Panc1 (cell line): ENCODE measurements around the gene LZTS3. TPM values are rescaled to one million over a fixed set of nuclear protein-coding genes. Genes with fewer than 3 reads are reported as not detected.

ENCODE experiments used
- ATAC-seq: fragments of 200-7000 bp; cut with Tn5 transposase; 2 replicates; pipeline ENCODE4 v1.9.1; 2020; ENCODE audit warnings: mild to moderate bottlenecking, moderate library complexity
- BruUV-seq: library from RNA; stranded (reverse); fragments of 400-500 nt; replicated peaks from 2 replicates; lab custom pipeline; 2021; lab: Mats Ljungman, UMichigan
- CTCF ChIA-PET: fragments of 300-600 bp; sonication (Branson Sonifier 250); formaldehyde crosslinking; loops from one replicate; lab custom pipeline; 2022; ENCODE audit warnings: antibody characterized with exemption; lab: Charles Lee
- POLR2A ChIA-PET: fragments of 300-600 bp; sonication (Branson Sonifier 250); formaldehyde crosslinking; loops from one replicate; lab custom pipeline; 2022; ENCODE audit warnings: antibody characterized with exemption; lab: Charles Lee
- DNase-seq: peaks from one replicate; pipeline ENCODE4 v3.0.0-alpha.2; 2010; ENCODE audit warnings: low read depth, low spot score
- H3K27ac ChIP-seq: 2 replicates; pipeline ENCODE4 v1.5.1; 2011; ENCODE audit warnings: mild to moderate bottlenecking, low read length, inconsistent platforms
- H3K27me3 ChIP-seq: fragments of 200-500 bp; sonication (Bioruptor generic); 2 replicates; pipeline ENCODE4 v1.6.0; 2014; ENCODE audit warnings: low read length, inconsistent platforms; ENCODE audit not compliant: control insufficient read depth, insufficient read depth
- H3K36me3 ChIP-seq: fragments of 200-500 bp; sonication (Bioruptor generic); 2 replicates; pipeline ENCODE4 v1.5.1; 2014; ENCODE audit warnings: inconsistent platforms, mild to moderate bottlenecking, low read length, moderate library complexity; ENCODE audit not compliant: control insufficient read depth, insufficient read depth
- H3K4me1 ChIP-seq: 2 replicates; pipeline ENCODE4 v1.5.1; 2011; ENCODE audit warnings: inconsistent platforms, mild to moderate bottlenecking, low read length, moderate library complexity; ENCODE audit not compliant: control insufficient read depth, insufficient read depth
- H3K4me3 ChIP-seq, 2 experiments: 2 replicates each; pipeline ENCODE4 v1.5.1; 2011 to 2012; ENCODE audit warnings: low read depth in 2 of 2, low read length in 2 of 2, mild to moderate bottlenecking in 2 of 2, inconsistent platforms in 1 of 2, moderate library complexity in 1 of 2
- H3K9me3 ChIP-seq: fragments of 200-500 bp; sonication (Bioruptor generic); 2 replicates; pipeline ENCODE4 v1.5.1; 2014; ENCODE audit warnings: low read depth, mild to moderate bottlenecking, inconsistent platforms, low read length, moderate library complexity; ENCODE audit not compliant: control insufficient read depth, insufficient read depth
- CTCF ChIP-seq: fragments of 450-650 bp; IDR thresholded peaks from 2 replicates; pipeline ENCODE4 v1.5.1; 2017; ENCODE audit warnings: mild to moderate bottlenecking
- POLR2AphosphoS5 ChIP-seq: IDR thresholded peaks from 2 replicates; pipeline ENCODE4 v1.6.1; 2012; ENCODE audit warnings: mild to moderate bottlenecking, low read depth, low read length, moderate library complexity
- SIN3A ChIP-seq: IDR thresholded peaks from 2 replicates; pipeline ENCODE4 v1.6.1; 2012; ENCODE audit warnings: low read depth, mild to moderate bottlenecking, low read length, moderate library complexity, borderline replicate concordance; ENCODE audit not compliant: insufficient read depth
- TCF7L2 ChIP-seq: IDR thresholded peaks from 2 replicates; pipeline ENCODE4 v1.6.1; 2011; ENCODE audit warnings: mild to moderate bottlenecking, low read depth, low read length, inconsistent platforms
- in situ Hi-C: cut with HindIII; loops from 2 replicates; pipeline ENCODE4 v1.10.0; 2016; ENCODE audit warnings: low sequenced_read_pairs, low pct_unique_long_range_greater_than_20kb
- intact Hi-C: fragments of 100-400 bp; cut with micrococcal nuclease; formaldehyde crosslinking; loops from one replicate; pipeline ENCODE4 v1.10.0; 2022; ENCODE audit not compliant: unreplicated experiment
- total RNA-seq: library from RNA; stranded (reverse); gene quantifications from one replicate; pipeline ENCODE4 v1.2.1, GENCODE V29; 2021; ENCODE audit not compliant: unreplicated experiment
- TF ChIP-seq, protein P1 (sequence below), 2 experiments: IDR thresholded peaks; 2 replicates each; pipeline ENCODE4 v1.6.1; 2011 to 2012; ENCODE audit warnings: low read depth in 2 of 2, control low read depth in 1 of 2, low read length in 1 of 2, mild to moderate bottlenecking in 1 of 2, moderate library complexity in 1 of 2; ENCODE audit not compliant: insufficient read depth in 1 of 2

Gene LZTS3
- total RNA-seq, 1 experiment from 2014 or later, result 5.2 TPM

DNA sequence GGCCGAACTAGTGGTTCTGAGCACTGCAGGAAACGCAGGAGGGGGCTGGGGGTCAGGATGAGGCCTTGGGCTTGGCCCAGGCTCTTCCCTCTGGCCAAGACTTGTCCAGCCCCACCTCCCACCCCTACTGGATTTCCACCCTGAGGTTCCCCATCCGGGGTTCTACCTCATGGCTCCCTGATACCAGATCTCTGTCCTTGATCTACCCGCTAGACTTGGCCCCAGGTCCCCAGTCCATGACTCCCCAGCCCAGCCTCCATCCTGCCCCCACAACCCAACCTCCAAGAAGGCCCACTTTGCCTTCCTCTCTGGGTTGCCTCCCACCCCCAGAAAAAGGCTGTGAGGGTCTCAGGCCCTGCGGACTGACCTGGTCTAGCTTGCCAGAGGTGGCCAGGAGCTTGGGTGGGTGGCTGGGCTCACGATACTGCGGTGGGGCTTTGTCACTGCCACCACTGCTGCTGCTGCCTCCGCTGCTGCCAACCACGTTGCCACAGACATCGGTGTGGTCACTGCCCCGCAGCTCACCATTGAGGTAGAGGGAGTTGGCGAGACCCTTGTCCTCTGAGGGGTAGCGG lies 6.9 kb downstream of the LZTS3 start:
- no peak overlapping the region for H3K4me3 ChIP-seq
- H3K4me1 ChIP-seq, result 0 out of 2 replicates have a peak, but pooled peaks cover 2% of the 10 kb centered on the region
- intact Hi-C loops, result no loop called here
- no TSS peak for BruUV-seq
- ChIA-PET CTCF (interaction anchor here (0.7 kb wide), 1 partner anchor 294 kb away, joined by 3 read pairs; no protein-coding TSS in a partner anchor), POLR2A (no interaction called here)
- in situ Hi-C loops, result no loop called here
- no peak for TF ChIP-seq SIN3A
- no peak for TF ChIP-seq CTCF
- no peak for TF ChIP-seq POLR2AphosphoS5
- H3K27ac ChIP-seq, result no peak overlapping the region
- H3K9me3 ChIP-seq, result no peaks in the 10 kb centered on the region
- H3K36me3 ChIP-seq, result no peaks in the 10 kb centered on the region
- no peaks in the 10 kb centered on the region for H3K27me3 ChIP-seq
- no peak for ATAC-seq
- no peak for DNase-seq

GRCh38 chr20:3165473-3166337 lies 7.6 kb downstream of the LZTS3 start:
- H3K4me3 ChIP-seq, result no peak overlapping the region
- H3K4me1 ChIP-seq, result 0 out of 2 replicates have a peak, but pooled peaks cover 2% of the 10 kb centered on the region
- H3K27me3 ChIP-seq, result no peaks in the 10 kb centered on the region
- H3K27ac ChIP-seq, result no peak overlapping the region
- ATAC-seq (no peak), DNase-seq (no peak)
- no TSS peak for BruUV-seq
- no peaks in the 10 kb centered on the region for H3K36me3 ChIP-seq
- TF ChIP-seq, protein P1, sequence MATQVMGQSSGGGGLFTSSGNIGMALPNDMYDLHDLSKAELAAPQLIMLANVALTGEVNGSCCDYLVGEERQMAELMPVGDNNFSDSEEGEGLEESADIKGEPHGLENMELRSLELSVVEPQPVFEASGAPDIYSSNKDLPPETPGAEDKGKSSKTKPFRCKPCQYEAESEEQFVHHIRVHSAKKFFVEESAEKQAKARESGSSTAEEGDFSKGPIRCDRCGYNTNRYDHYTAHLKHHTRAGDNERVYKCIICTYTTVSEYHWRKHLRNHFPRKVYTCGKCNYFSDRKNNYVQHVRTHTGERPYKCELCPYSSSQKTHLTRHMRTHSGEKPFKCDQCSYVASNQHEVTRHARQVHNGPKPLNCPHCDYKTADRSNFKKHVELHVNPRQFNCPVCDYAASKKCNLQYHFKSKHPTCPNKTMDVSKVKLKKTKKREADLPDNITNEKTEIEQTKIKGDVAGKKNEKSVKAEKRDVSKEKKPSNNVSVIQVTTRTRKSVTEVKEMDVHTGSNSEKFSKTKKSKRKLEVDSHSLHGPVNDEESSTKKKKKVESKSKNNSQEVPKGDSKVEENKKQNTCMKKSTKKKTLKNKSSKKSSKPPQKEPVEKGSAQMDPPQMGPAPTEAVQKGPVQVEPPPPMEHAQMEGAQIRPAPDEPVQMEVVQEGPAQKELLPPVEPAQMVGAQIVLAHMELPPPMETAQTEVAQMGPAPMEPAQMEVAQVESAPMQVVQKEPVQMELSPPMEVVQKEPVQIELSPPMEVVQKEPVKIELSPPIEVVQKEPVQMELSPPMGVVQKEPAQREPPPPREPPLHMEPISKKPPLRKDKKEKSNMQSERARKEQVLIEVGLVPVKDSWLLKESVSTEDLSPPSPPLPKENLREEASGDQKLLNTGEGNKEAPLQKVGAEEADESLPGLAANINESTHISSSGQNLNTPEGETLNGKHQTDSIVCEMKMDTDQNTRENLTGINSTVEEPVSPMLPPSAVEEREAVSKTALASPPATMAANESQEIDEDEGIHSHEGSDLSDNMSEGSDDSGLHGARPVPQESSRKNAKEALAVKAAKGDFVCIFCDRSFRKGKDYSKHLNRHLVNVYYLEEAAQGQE (IDR thresholded peaks at IDR 0.05; ENCODE audit: insufficient read depth in 1 of 2, low read depth in 2 of 2, low read length in 1 of 2), result no peak
- no peak for TF ChIP-seq SIN3A
- TF ChIP-seq CTCF, result no peak
- TF ChIP-seq TCF7L2, result no peak
- TF ChIP-seq POLR2AphosphoS5, result no peak
- ChIA-PET POLR2A (no interaction called here), CTCF (no interaction called here)
- no peaks in the 10 kb centered on the region for H3K9me3 ChIP-seq
- intact Hi-C loops, result no loop called here
- in situ Hi-C loops, result no loop called here
